ENCODE data around the gene ID2. TPM values are rescaled to one million over a fixed set of nuclear protein-coding genes. Genes with fewer than 3 reads are reported as not detected.
"Not testable (repeated sequence)": the region's sequence is repeated elsewhere in the genome, so short reads cannot be mapped to it uniquely, and the experiment has no call there.

The ID2 gene
- polyA plus RNA-seq, 3 donors: 60.5 to 398 (median 216) TPM

DNA sequence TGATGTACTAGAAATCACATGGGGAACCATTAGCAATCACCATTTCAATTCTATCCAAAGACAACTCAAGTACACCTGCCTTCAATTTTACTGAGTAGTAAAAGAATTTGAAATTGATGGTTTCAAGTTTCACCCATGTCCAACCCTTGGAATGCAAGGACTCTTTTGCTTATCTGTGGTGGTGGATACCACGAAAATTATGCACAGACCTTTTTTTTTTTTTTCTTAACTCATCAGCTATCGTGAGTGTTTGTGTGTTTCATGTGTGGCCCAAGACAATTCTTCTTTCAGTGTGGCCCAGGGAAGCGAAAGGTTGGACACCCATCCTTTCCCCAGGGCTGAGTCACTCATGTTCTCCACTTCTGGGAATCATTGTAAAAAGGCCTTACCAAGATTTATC, 23.1 kb downstream of the ID2 start:
- WGBS, 3 donors: 69 to 81% (median 76%) methylated on average over 3 of the region's 3 CpGs

DNA sequence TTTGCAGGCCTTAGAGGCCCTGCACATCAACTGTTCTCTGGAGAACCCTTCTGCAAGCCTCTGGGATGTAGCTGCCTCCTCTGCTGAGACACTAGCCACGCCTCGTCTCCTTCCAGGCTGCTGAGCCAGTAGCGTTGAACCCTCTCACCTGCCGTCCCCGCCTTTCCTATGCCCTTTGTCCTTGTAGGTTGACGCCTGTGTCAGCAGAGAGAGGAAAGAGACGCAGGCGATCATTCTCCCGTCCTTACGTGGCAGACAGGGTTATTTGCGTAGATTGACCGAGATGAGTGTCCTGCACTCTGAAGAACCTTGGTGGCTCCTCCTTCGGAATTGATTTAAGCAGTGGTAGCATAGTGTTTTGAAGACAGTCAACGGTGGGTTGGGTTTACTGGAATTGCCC, 27.8 kb downstream of the ID2 start:
- 86 to 89% (median 88%) methylated on average over 14 of the region's 14 CpGs for WGBS, 3 donors
- no peak overlapping the region for H3K27ac ChIP-seq (ENCODE audit: low read depth, low read length)

More for the DNA sequence above, 23.1 kb downstream of the ID2 start:
- no peak overlapping the region for H3K27ac ChIP-seq (ENCODE audit: low read depth, low read length)

DNA sequence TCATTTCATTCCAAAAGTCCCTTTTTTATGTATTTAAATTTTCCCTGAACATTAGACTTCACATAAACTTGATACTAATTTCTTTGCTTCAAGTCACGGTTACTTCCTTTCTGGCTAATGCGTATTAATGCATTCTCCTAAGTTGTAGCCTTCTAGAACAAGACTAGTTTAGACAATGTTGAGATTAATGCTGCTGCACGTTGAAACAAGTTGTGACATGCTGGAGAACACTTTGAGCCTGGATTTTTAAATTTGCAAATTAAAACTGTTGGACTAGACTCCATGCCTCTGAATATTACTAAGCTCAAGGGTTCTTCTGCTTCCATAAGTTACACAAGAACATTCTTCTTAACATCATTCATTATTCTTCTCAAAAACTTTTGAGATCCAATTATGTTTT, 29.1 kb downstream of the ID2 start:
- H3K27ac ChIP-seq (ENCODE audit: low read depth, low read length): no peak overlapping the region
- WGBS, 3 donors: 76 to 84% (median 80%) methylated on average over 3 of the region's 3 CpGs

DNA sequence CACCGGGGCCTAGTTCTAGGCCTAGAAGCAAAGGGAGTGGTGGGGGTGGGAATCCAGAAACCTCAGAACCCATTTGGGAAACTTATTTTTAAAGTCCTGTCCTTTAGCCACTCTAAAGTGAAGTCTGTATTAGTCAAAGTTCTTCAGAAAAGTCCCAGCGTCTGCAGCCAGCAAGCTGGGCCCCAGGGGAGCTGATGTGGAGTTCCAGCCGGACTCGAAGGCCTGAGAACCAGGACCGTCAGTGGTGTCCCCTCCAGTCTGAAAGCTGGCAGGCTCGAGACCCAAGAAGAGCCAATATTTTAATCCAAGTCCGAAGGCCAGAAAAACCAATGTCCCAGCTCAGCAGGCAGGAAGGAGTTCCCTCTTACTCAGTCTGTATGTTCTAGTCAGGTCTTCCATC, 32.4 kb downstream of the ID2 start:
- 58 to 88% (median 74%) methylated on average over 7 of the region's 7 CpGs for WGBS, 3 donors

DNA sequence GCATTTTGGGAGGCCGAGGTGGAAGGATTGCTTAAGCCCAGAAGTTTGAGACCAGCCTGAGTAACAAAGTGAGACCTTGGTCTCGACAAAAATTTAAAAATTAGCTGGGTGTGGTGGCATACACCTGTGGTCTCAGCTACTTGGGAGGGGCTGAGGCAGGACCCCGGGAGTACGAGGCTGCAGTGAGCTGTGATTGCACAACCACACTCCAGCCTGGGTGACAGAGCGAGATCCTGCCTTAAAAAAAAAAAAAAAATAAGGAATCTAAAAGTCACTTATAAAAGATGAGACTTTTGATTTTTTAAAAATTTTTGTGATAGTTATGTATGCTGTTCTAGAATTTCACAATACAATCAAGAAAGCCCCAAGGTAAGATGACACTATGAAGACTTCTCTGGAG, 33.1 kb downstream of the ID2 start:
- WGBS, 3 donors: 90 to 96% (median 90%) methylated on average over 5 of the region's 5 CpGs
- no peak overlapping the region for H3K27ac ChIP-seq (ENCODE audit: low read depth, low read length)

More for the DNA sequence above, 32.4 kb downstream of the ID2 start:
- no peak overlapping the region for H3K27ac ChIP-seq (ENCODE audit: low read depth, low read length)

DNA sequence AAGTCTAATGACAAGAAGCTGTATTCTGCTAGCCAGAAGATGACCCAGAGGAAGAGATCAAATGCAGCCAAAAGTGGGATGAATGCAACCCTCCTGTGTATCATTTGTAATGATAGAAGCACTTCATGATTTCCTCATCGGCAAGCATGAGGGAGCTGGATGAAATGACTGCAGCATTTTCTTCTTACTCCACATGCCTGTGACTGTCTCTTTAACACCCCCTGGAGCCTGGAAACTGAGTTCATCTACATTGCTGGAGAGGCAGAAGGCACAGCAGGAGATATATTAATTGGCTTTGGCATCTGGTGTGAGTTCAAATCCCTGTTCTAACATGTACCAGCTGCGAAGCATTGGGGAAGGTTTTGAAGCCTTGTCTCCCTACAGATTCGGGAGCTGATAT, 37.7 kb downstream of the ID2 start:
- no peak overlapping the region for H3K27ac ChIP-seq (ENCODE audit: low read depth, low read length)
- 64 to 79% (median 68%) methylated on average over 3 of the region's 3 CpGs for WGBS, 3 donors

DNA sequence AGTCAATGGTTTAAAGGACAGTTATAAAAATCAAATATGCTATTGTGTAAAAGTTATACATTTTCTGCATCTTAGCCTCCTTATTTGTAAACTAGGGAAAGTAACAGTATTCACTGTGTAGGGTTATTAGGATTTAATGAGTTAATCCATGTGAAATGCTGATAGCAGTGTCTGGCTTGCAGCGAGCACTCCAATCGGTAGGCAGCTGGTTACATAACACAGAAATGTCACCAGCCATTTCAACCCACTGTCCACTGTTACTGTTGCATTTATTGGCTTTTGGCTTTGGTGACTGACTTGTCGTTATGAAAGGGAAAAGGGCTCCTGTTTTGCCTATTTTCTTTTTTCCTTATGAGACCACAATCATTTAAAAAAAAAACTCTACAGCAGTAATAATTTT, 38.9 kb downstream of the ID2 start:
- WGBS, 3 donors: 24 to 66% (median 58%) methylated on average over 3 of the region's 3 CpGs
- H3K27ac ChIP-seq (ENCODE audit: low read depth, low read length): no peak overlapping the region

DNA sequence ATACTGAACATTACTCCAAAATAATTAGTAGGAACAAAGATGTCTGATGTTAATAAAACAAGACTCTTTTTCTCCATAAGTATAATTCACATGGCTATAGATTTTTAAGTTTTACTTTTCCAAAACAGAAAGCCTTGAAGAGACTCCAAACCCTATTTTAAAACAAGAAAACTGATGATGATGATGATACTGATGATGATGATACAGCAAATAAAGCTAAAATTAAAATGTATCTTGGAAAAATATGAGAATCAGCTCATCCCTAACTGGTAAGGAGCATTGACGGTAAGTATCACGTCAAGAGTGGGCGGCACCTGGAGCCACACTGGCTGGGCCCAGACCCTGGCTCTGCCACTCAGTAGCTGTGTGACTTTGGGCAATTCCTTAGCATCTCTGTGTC, 39.6 kb downstream of the ID2 start:
- WGBS, 3 donors: 94 to 97% (median 94%) methylated on average over 3 of the region's 3 CpGs
- no peak overlapping the region for H3K27ac ChIP-seq (ENCODE audit: low read depth, low read length)

DNA sequence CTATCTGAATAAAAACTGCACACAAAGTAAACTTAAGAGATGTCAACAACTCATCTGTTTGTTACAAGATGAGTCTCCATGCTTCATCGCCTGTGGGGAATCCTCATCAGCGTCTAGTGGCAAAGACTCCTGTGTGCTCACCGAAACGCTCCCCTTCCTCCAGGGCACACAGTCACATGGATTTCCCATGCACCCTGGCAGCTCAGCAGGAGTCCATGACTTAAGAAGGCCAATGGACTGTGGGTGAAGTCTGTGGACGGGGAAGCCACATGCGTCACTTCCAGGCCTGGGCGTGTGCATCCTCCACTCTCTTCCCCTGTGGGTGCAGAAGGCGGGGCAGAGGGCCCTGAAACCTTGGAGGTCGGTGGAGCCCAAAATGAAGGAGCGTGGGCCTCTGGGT, 41.1 kb downstream of the ID2 start:
- no peak overlapping the region for H3K27ac ChIP-seq (ENCODE audit: low read depth, low read length)
- whole genome bisulfite sequencing, 3 donors: 90 to 93% (median 91%) methylated on average over 10 of the region's 10 CpGs

DNA sequence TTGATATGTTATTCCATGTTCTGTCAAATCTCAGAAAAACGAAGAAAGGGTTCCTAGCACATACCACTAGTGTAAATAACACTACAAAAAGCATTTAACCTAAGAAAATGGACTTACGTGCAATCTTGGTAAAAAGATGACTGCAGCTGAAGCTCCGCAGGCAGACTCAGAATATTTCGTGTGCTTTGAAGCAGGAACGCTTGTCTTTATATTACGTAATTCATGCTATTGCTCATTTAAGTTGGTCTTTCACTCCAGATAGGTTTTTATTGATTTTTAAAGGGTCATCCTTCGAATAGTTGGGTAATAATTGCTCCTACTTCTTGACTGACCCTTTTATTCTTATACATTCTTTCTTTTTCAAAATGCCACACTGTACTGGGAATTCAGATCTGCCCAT, 44.0 kb downstream of the ID2 start:
- 84 to 88% (median 85%) methylated on average over 7 of the region's 7 CpGs for WGBS, 3 donors

DNA sequence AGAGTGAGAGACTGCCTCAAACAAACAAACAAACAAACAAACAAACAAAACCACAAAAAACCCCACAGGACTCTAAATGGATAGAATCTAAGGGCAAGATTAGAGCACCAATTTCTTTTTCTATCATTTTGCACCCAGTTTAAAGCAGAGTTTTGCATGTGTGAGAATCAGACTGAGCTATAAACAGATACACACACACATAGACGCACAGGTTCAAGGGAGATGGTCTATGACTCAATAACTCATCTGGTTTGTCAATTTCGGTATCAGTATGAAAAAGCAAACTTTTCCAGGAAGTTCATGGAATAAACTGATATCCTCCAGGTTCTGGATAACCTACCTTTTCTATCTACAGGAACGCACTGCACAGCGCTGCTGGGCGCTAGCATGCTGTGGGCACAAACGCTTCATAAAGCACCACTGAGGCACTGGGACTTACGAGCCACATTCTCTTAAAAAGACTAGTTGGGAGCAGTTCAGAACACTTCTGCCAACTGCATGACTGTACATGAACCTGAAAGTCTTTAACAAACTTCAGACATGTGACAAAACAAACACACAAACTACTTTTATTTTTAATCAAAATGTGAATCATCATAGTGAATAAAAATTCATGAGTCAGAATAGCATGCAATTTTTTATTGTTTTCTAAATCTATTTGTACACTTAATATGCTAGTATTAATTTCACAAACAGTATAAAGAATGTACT, 46.6 kb downstream of the ID2 start:
- WGBS, 3 donors: 96 to 97% (median 96%) methylated on average over 7 of the region's 7 CpGs
- H3K27ac ChIP-seq (ENCODE audit: low read depth, low read length): no peak overlapping the region

More for the DNA sequence above, 44.0 kb downstream of the ID2 start:
- no peak overlapping the region for H3K27ac ChIP-seq (ENCODE audit: low read depth, low read length)

DNA sequence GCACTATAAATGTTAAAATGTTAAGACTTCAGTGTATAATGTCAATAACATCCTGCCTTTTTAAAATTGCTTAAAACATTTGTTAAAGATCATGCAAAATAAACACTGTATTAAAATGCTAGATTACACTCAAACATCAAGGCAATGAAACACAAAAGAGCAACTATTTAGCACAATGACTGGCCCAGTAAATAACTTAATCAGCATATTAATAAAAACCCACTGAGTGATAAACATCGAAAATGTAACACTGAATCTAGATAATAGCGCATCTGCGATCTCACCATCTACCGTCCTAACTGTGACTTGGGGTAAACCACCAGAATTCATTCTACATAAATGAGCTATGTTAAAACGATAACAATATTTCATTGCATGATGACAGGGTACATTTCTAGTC, 47.2 kb downstream of the ID2 start:
- 75 to 94% (median 94%) methylated on average over 5 of the region's 5 CpGs for WGBS, 3 donors
- H3K27ac ChIP-seq (ENCODE audit: low read depth, low read length): not testable (repeated sequence)

DNA sequence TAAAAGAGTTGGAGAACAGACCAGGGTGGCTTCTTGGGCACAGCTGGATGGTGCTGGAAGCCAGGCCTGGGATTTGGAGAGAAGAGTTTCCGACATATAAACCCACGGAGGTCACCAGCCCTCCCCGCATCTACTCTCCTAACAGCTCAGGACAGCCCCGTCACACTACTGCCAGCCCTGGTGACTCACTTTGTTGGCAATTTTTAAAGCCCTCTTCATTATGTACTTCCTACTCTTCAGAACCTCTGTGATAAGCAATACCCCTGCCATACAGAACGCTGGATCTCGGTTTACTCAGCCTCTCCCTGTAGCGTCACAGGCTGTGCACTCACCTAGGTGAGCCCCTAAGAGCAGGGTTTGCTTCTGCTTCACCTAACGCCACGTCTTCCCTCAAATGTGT, 48.1 kb downstream of the ID2 start:
- no peak overlapping the region for H3K27ac ChIP-seq (ENCODE audit: low read depth, low read length)
- 86 to 89% (median 87%) methylated on average over 9 of the region's 9 CpGs for WGBS, 3 donors

DNA sequence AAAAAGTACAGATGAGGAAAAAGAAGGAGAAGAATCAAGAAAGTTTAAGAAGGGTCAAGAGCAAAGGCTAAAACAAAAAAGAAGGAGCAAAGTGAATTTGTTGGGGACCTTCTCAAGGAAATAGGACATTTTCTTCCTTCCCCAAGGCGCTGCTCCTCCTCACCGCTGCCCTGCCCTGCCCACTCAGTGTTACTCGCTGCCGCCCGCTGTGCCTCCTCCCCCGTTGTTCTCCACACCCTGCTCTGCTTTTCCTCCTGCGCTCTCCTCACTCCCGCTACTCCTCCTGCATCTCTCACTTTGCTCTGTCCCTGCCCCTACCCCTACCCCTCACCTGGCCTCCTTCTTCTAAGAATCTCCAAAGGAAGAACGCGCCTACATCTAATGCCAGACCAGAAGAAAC, 50.7 kb downstream of the ID2 start:
- 94 to 98% (median 97%) methylated on average over 10 of the region's 10 CpGs for WGBS, 3 donors
- no peak overlapping the region for H3K27ac ChIP-seq (ENCODE audit: low read depth, low read length)

Other genes with a start within 250 kb of the ID2 start
- gene KIDINS220, start 155.6 kb downstream of the ID2 start, polyA plus RNA-seq: 10 to 100 TPM; 10.8 to 17.4 (median 14.2) TPM